BLaER1 (cell line): ENCODE results near the gene PPP2R5D.
A peak's percentile ranks its signal among the peaks of the same experiment; 100 is the strongest.

Source experiments
- H3K27ac ChIP-seq: shearing (Covaris generic); formaldehyde crosslinking; 2 replicates; pipeline ENCODE4 v1.8.1; 2022
- H3K27me3 ChIP-seq: shearing (Covaris generic); formaldehyde crosslinking; 2 replicates; pipeline ENCODE4 v1.8.1; 2022
- H3K36me3 ChIP-seq: shearing (Covaris generic); formaldehyde crosslinking; 2 replicates; pipeline ENCODE4 v1.8.1; 2022
- H3K4me1 ChIP-seq: shearing (Covaris generic); formaldehyde crosslinking; 2 replicates; pipeline ENCODE4 v1.8.1; 2022
- H3K4me2 ChIP-seq: shearing (Covaris generic); formaldehyde crosslinking; 2 replicates; pipeline ENCODE4 v1.8.1; 2022
- H3K4me3 ChIP-seq: shearing (Covaris generic); formaldehyde crosslinking; 2 replicates; pipeline ENCODE4 v1.8.1; 2022
- H3K9ac ChIP-seq: shearing (Covaris generic); formaldehyde crosslinking; 2 replicates; pipeline ENCODE4 v1.8.1; 2022
- H3K9me3 ChIP-seq: shearing (Covaris generic); formaldehyde crosslinking; 2 replicates; pipeline ENCODE4 v1.8.1; 2022
- H4K20me1 ChIP-seq: shearing (Covaris generic); formaldehyde crosslinking; 2 replicates; pipeline ENCODE4 v1.8.1; 2022
- Cebpa-rat ChIP-seq: shearing (Covaris generic); IDR thresholded peaks from 2 replicates; pipeline ENCODE4 v1.8.1; 2022

PPP2R5D gene

DNA sequence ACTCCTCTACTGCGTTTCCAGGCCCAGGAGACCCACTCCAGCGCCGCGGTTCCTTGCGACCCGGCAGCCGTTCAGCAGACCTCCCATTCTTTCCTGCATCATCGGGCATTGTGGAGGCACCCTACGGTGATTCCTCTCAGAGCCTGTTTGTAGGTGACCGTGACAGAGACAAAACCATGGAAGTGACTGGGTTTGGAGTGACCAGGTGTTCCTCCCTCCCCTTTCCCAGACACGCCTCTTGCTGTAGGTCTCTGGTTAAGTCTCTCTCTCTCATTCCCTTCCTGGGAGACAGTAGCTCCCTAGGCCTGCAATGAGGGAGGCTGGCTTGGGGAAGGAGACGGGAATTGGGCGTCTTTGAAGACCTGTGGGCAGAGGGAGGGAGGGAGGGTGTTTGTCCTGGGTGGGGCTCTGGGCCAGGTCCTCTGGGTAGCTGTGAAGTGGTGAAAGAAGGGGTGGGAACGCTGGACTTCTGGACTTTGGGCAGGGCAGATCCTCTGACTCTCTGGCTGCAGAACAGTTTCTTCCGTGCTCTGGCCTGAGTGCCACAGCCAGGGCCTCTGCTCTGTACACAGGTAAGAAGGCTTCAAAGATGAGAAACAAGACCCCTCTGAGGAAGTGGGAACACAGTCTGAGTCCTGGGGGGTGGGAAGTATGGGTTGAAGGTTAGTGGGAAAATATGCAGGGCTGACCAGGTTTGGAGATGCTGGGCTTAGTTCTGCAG, 75.8 kb downstream of the PPP2R5D start:
- H3K9ac ChIP-seq = peak overlapping the region; percentile 92
- peak overlapping the region; percentile 96 for H3K4me2 ChIP-seq
- H3K4me3 ChIP-seq = peak overlapping the region; percentile 97
- no peaks in the 10 kb centered on the region for H4K20me1 ChIP-seq
- no peaks in the 10 kb centered on the region for H3K9me3 ChIP-seq
- no peaks in the 10 kb centered on the region for H3K27me3 ChIP-seq
- TF ChIP-seq Cebpa-rat = no peak
- H3K4me1 ChIP-seq = peaks cover 29% of the 10 kb centered on the region
- H3K27ac ChIP-seq = peak overlapping the region; percentile 93
- peaks cover 54% of the 10 kb centered on the region for H3K36me3 ChIP-seq

DNA sequence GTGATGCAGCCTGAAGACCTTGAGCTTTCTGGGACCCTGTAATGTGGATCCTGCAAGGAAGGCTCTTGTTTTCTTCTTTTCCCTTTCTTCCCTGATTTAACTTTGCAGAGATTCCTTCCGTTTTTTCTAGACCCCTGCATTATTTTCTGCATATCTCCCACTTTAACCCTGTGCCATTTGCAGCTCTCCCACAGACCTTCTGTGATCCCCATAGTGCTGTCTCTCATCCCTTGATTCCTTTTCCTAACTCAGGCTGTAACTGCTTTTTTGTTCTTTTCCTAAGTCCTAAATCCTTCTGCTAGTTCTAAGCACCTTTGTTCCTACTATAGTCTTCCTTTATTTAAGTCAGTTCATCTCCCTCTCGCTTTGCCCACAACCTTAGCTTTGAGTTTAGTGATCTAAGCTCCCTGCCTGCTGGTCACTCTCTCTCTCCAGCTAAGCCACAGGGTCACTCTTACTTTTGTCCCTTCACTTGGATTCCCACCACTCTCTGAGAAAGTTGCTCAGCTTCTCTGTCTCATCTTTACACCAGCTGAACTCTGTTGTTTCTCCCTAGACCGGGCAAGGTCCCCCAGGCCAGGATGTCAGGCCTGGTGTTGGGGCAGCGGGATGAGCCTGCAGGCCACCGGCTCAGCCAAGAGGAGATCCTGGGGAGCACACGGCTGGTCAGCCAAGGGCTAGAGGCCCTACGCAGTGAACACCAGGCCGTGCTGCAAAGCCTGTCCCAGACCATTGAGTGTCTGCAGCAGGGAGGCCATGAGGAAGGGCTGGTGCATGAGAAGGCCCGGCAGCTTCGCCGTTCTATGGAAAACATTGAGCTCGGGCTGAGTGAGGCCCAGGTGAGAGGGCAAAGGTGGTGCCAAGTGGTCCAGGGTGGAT, 76.6 kb downstream of the PPP2R5D start:
- no peaks in the 10 kb centered on the region for H4K20me1 ChIP-seq
- H3K4me2 ChIP-seq = peak overlapping the region; percentile 96
- peak overlapping the region; percentile 92 for H3K9ac ChIP-seq
- H3K36me3 ChIP-seq = peaks cover 54% of the 10 kb centered on the region
- TF ChIP-seq Cebpa-rat = no peak
- no peaks in the 10 kb centered on the region for H3K9me3 ChIP-seq
- peaks cover 29% of the 10 kb centered on the region for H3K4me1 ChIP-seq
- no peak overlapping the region for H3K4me3 ChIP-seq
- no peaks in the 10 kb centered on the region for H3K27me3 ChIP-seq
- no peak overlapping the region for H3K27ac ChIP-seq

GRCh38 chr6:43061861-43062260, 77.5 kb downstream of the PPP2R5D start:
- H3K4me2 ChIP-seq = no peak overlapping the region
- peaks cover 29% of the 10 kb centered on the region for H3K4me1 ChIP-seq
- H4K20me1 ChIP-seq = no peaks in the 10 kb centered on the region
- no peak overlapping the region for H3K4me3 ChIP-seq
- H3K36me3 ChIP-seq = peaks cover 54% of the 10 kb centered on the region
- H3K9me3 ChIP-seq = no peaks in the 10 kb centered on the region
- H3K27ac ChIP-seq = no peak overlapping the region
- H3K9ac ChIP-seq = no peak overlapping the region
- H3K27me3 ChIP-seq = no peaks in the 10 kb centered on the region
- no peak for TF ChIP-seq Cebpa-rat
